Neural progenitor cell (in vitro differentiated cells): ENCODE measurements around the gene AK6.

Experiments used
- CTCF ChIP-seq: fragments of 200-600 bp; sonication (generic); IDR thresholded peaks from 2 replicates; pipeline ENCODE4 v1.5.1; 2017; ENCODE audit warnings: antibody characterized with exemption, mild to moderate bottlenecking
- EZH2phosphoT487 ChIP-seq: fragments of 200-600 bp; sonication (generic); IDR thresholded peaks from 2 replicates; pipeline ENCODE4 v1.6.1; 2017; ENCODE audit warnings: antibody characterized with exemption

- TF ChIP-seq CTCF (no peak), EZH2phosphoT487 (no peak)
These were observed at the start of gene AK6, which contains the start of the genes RAD17 and TAF9 for GRCh38 chr5:69369340-69370121.
